T-helper 2 cell treated with Interferon-gamma antibody and Interleukin-4, amounts not matched to agents 5 μg/mL and 100 μg/mL, for 36 hours (primary cell): ENCODE data around the gene LAMTOR4.

ENCODE experiments used
- DNase-seq: peaks from one replicate; pipeline ENCODE4 v3.0.0; 2021; ENCODE audit warnings: low spot score
- H3K27ac Mint-ChIP-seq: one replicate; pipeline ENCODE4 v1.8.0; 2021; ENCODE audit warnings: mild to moderate bottlenecking, mixed read lengths
- H3K27me3 Mint-ChIP-seq: one replicate; pipeline ENCODE4 v1.8.0; 2021; ENCODE audit warnings: low read depth, mixed read lengths
- H3K36me3 Mint-ChIP-seq: one replicate; pipeline ENCODE4 v1.8.0; 2021; ENCODE audit warnings: low read depth, mixed read lengths
- H3K4me1 Mint-ChIP-seq: one replicate; pipeline ENCODE4 v1.8.0; 2021; ENCODE audit warnings: low read depth, mixed read lengths
- H3K4me3 Mint-ChIP-seq: one replicate; pipeline ENCODE4 v1.8.0; 2022; ENCODE audit warnings: mild to moderate bottlenecking, moderate library complexity, mixed read lengths
- H3K9me3 Mint-ChIP-seq: one replicate; pipeline ENCODE4 v1.8.0; 2021; ENCODE audit warnings: mixed read lengths

Gene LAMTOR4

GRCh38 chr7:100115026-100115425 lies 33.7 kb upstream of the LAMTOR4 start:
- peaks cover 30% of the 10 kb centered on the region for H3K36me3 Mint-ChIP-seq
- no peak overlapping the region for H3K4me3 Mint-ChIP-seq
- no peak for DNase-seq
- H3K9me3 Mint-ChIP-seq, result no peaks in the 10 kb centered on the region
- no peaks in the 10 kb centered on the region for H3K27me3 Mint-ChIP-seq
- no peak overlapping the region for H3K27ac Mint-ChIP-seq
- H3K4me1 Mint-ChIP-seq, result peaks cover 4% of the 10 kb centered on the region

GRCh38 chr7:100118388-100119071 lies 30.2 kb upstream of the LAMTOR4 start:
- Mint-ChIP-seq H3K27ac (peak overlapping the region; percentile 97), H3K4me3 (peak overlapping the region; percentile 96), H3K36me3 (peaks cover 13% of the 10 kb centered on the region), H3K27me3 (no peaks in the 10 kb centered on the region), H3K9me3 (no peaks in the 10 kb centered on the region), H3K4me1 (peaks cover 11% of the 10 kb centered on the region)
- DNase-seq, result no peak

GRCh38 chr7:100119072-100119969 lies 29.4 kb upstream of the LAMTOR4 start, which contains the start of the genes CNPY4 and TAF6:
Gene CNPY4 (plus strand): TSS chr7:100119634. CDS start chr7:100119745, 111 bp downstream.
Gene TAF6 (minus strand): TSS chr7:100119358. CDS start chr7:100114209, 5,149 bp downstream.
- H3K27me3 Mint-ChIP-seq, result no peaks in the 10 kb centered on the region
- H3K4me3 Mint-ChIP-seq, result peak within 1 kb of the TSS; percentile 96
- H3K4me1 Mint-ChIP-seq, result peaks cover 13% of the 10 kb centered on the region

GRCh38 chr7:100119970-100120732 lies 28.6 kb upstream of the LAMTOR4 start:
- peak; percentile 71 for DNase-seq
- peak overlapping the region; percentile 96 for H3K4me3 Mint-ChIP-seq
- H3K9me3 Mint-ChIP-seq, result no peaks in the 10 kb centered on the region
- peak overlapping the region; percentile 97 for H3K27ac Mint-ChIP-seq
- H3K4me1 Mint-ChIP-seq, result peaks cover 21% of the 10 kb centered on the region
- H3K36me3 Mint-ChIP-seq, result peaks cover 20% of the 10 kb centered on the region
- no peaks in the 10 kb centered on the region for H3K27me3 Mint-ChIP-seq

More at GRCh38 chr7:100119072-100119969, 29.4 kb upstream of the LAMTOR4 start, which contains the start of the genes CNPY4 and TAF6:
- no peaks in the 10 kb centered on the region for H3K9me3 Mint-ChIP-seq
- DNase-seq, result peak; percentile 93
- H3K36me3 Mint-ChIP-seq, result peaks cover 12% of the 10 kb centered on the region
- H3K27ac Mint-ChIP-seq, result peak within 1 kb of the TSS; percentile 97

GRCh38 chr7:100120733-100121036 lies 28.0 kb upstream of the LAMTOR4 start:
- no peaks in the 10 kb centered on the region for H3K27me3 Mint-ChIP-seq
- H3K4me3 Mint-ChIP-seq, result peak overlapping the region; percentile 96
- H3K36me3 Mint-ChIP-seq, result peaks cover 19% of the 10 kb centered on the region
- H3K9me3 Mint-ChIP-seq, result no peaks in the 10 kb centered on the region
- H3K4me1 Mint-ChIP-seq, result peaks cover 25% of the 10 kb centered on the region
- H3K27ac Mint-ChIP-seq, result peak overlapping the region; percentile 97
- no peak for DNase-seq

GRCh38 chr7:100122067-100122466 lies 26.7 kb upstream of the LAMTOR4 start:
- Mint-ChIP-seq H3K9me3 (no peaks in the 10 kb centered on the region), H3K4me3 (no peak overlapping the region), H3K4me1 (peaks cover 25% of the 10 kb centered on the region), H3K36me3 (peaks cover 14% of the 10 kb centered on the region), H3K27me3 (no peaks in the 10 kb centered on the region), H3K27ac (no peak overlapping the region)
- DNase-seq, result no peak

- no peak overlapping the region for H3K4me3 Mint-ChIP-seq
- no peak overlapping the region for H3K27ac Mint-ChIP-seq
- H3K4me1 Mint-ChIP-seq, result peaks cover 25% of the 10 kb centered on the region
- H3K9me3 Mint-ChIP-seq, result no peaks in the 10 kb centered on the region
- H3K36me3 Mint-ChIP-seq, result peaks cover 14% of the 10 kb centered on the region
- H3K27me3 Mint-ChIP-seq, result no peaks in the 10 kb centered on the region
- no peak for DNase-seq
These were observed 26.1 kb upstream of the LAMTOR4 start for GRCh38 chr7:100122568-100122967.

GRCh38 chr7:100124301-100125230 lies 24.2 kb upstream of the LAMTOR4 start:
- Mint-ChIP-seq H3K36me3 (peaks cover 11% of the 10 kb centered on the region), H3K4me1 (peaks cover 26% of the 10 kb centered on the region)

GRCh38 chr7:100126239-100126930 lies 22.3 kb upstream of the LAMTOR4 start:
- Mint-ChIP-seq H3K4me3 (peak overlapping the region; percentile 100), H3K36me3 (peaks cover 11% of the 10 kb centered on the region), H3K27me3 (no peaks in the 10 kb centered on the region), H3K4me1 (peaks cover 17% of the 10 kb centered on the region), H3K27ac (peak overlapping the region; percentile 100), H3K9me3 (no peaks in the 10 kb centered on the region)
- peak; percentile 20 for DNase-seq

More at GRCh38 chr7:100124301-100125230, 24.2 kb upstream of the LAMTOR4 start:
- H3K27ac Mint-ChIP-seq, result peak overlapping the region; percentile 37
- H3K27me3 Mint-ChIP-seq, result no peaks in the 10 kb centered on the region
- DNase-seq, result no peak
- H3K4me3 Mint-ChIP-seq, result peak overlapping the region; percentile 100
- H3K9me3 Mint-ChIP-seq, result no peaks in the 10 kb centered on the region

GRCh38 chr7:100126931-100127865 lies 21.5 kb upstream of the LAMTOR4 start, which contains the start of gene MBLAC1:
Gene MBLAC1 (plus strand): TSS chr7:100126967. CDS start chr7:100127396, 429 bp downstream.
- peak; percentile 85 for DNase-seq
- H3K36me3 Mint-ChIP-seq, result peaks cover 11% of the 10 kb centered on the region
- H3K27me3 Mint-ChIP-seq, result no peaks in the 10 kb centered on the region
- H3K9me3 Mint-ChIP-seq, result no peaks in the 10 kb centered on the region
- H3K4me1 Mint-ChIP-seq, result peaks cover 17% of the 10 kb centered on the region
- peak within 1 kb of the TSS; percentile 100 for H3K27ac Mint-ChIP-seq
- H3K4me3 Mint-ChIP-seq, result peak within 1 kb of the TSS; percentile 100

- peak; percentile 22 for DNase-seq
- Mint-ChIP-seq H3K36me3 (peaks cover 11% of the 10 kb centered on the region), H3K27ac (peak overlapping the region; percentile 65), H3K27me3 (no peaks in the 10 kb centered on the region), H3K4me3 (peak overlapping the region; percentile 75), H3K9me3 (no peaks in the 10 kb centered on the region), H3K4me1 (peaks cover 21% of the 10 kb centered on the region)
These were observed 20.7 kb upstream of the LAMTOR4 start for GRCh38 chr7:100127866-100128636.
